SK-N-SH (cell line): ENCODE data around the gene BACE2.

ENCODE experiments used
- EZH2phosphoT487 ChIP-seq: fragments of 200-600 bp; sonication (generic); IDR thresholded peaks from 2 replicates; pipeline ENCODE4 v1.6.1; 2017; ENCODE audit warnings: low read depth, mixed run types, mild to moderate bottlenecking, antibody characterized with exemption, moderate library complexity, borderline replicate concordance
- FOXM1 ChIP-seq: IDR thresholded peaks from 2 replicates; pipeline ENCODE4 v1.4.0; 2012; ENCODE audit warnings: low read depth, mild to moderate bottlenecking
- GATA2 ChIP-seq: sonication (generic); formaldehyde crosslinking; IDR thresholded peaks from 2 replicates; pipeline ENCODE4 v1.5.0; 2020; ENCODE audit warnings: mild to moderate bottlenecking, missing genetic modification reagents
- MXI1 ChIP-seq: IDR thresholded peaks from 2 replicates; pipeline ENCODE4 v1.6.1; 2012; ENCODE audit warnings: mild to moderate bottlenecking, low read depth, low read length, improper control_type of control experiment
- NFIC ChIP-seq: IDR thresholded peaks from 2 replicates; pipeline ENCODE4 v1.4.0; 2012; ENCODE audit warnings: borderline replicate concordance
- SIN3A ChIP-seq: IDR thresholded peaks from 2 replicates; pipeline ENCODE4 v1.6.1; 2012; ENCODE audit warnings: low read depth, mild to moderate bottlenecking, low read length, moderate library complexity, borderline replicate concordance
- SMC3 ChIP-seq: IDR thresholded peaks from 2 replicates; pipeline ENCODE4 v1.6.1; 2012; ENCODE audit warnings: low read depth, low read length, improper control_type of control experiment
- TF ChIP-seq, protein P1 (sequence below): fragments of 200-600 bp; sonication (generic); IDR thresholded peaks from 2 replicates; pipeline ENCODE4 v1.6.1; 2017; ENCODE audit warnings: antibody characterized with exemption, mild to moderate bottlenecking, moderate library complexity
- TF ChIP-seq, protein P2 (sequence below): IDR thresholded peaks from 2 replicates; pipeline ENCODE4 v1.4.0; 2012; ENCODE audit warnings: low read depth, borderline replicate concordance
- TF ChIP-seq, protein P3 (sequence below): IDR thresholded peaks from 2 replicates; pipeline ENCODE4 v1.6.1; 2012; ENCODE audit warnings: mild to moderate bottlenecking, low read depth, low read length, moderate library complexity

- TF ChIP-seq GATA2 (CRISPR knock-in tag), result no peak
- TF ChIP-seq EZH2phosphoT487, result no peak
- TF ChIP-seq SIN3A, result no peak
- TF ChIP-seq FOXM1, result no peak
- TF ChIP-seq, protein P1, sequence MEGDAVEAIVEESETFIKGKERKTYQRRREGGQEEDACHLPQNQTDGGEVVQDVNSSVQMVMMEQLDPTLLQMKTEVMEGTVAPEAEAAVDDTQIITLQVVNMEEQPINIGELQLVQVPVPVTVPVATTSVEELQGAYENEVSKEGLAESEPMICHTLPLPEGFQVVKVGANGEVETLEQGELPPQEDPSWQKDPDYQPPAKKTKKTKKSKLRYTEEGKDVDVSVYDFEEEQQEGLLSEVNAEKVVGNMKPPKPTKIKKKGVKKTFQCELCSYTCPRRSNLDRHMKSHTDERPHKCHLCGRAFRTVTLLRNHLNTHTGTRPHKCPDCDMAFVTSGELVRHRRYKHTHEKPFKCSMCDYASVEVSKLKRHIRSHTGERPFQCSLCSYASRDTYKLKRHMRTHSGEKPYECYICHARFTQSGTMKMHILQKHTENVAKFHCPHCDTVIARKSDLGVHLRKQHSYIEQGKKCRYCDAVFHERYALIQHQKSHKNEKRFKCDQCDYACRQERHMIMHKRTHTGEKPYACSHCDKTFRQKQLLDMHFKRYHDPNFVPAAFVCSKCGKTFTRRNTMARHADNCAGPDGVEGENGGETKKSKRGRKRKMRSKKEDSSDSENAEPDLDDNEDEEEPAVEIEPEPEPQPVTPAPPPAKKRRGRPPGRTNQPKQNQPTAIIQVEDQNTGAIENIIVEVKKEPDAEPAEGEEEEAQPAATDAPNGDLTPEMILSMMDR, result no peak
- TF ChIP-seq SMC3, result no peak
- TF ChIP-seq, protein P2, sequence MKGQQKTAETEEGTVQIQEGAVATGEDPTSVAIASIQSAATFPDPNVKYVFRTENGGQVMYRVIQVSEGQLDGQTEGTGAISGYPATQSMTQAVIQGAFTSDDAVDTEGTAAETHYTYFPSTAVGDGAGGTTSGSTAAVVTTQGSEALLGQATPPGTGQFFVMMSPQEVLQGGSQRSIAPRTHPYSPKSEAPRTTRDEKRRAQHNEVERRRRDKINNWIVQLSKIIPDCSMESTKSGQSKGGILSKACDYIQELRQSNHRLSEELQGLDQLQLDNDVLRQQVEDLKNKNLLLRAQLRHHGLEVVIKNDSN, result no peak
- TF ChIP-seq, protein P3, sequence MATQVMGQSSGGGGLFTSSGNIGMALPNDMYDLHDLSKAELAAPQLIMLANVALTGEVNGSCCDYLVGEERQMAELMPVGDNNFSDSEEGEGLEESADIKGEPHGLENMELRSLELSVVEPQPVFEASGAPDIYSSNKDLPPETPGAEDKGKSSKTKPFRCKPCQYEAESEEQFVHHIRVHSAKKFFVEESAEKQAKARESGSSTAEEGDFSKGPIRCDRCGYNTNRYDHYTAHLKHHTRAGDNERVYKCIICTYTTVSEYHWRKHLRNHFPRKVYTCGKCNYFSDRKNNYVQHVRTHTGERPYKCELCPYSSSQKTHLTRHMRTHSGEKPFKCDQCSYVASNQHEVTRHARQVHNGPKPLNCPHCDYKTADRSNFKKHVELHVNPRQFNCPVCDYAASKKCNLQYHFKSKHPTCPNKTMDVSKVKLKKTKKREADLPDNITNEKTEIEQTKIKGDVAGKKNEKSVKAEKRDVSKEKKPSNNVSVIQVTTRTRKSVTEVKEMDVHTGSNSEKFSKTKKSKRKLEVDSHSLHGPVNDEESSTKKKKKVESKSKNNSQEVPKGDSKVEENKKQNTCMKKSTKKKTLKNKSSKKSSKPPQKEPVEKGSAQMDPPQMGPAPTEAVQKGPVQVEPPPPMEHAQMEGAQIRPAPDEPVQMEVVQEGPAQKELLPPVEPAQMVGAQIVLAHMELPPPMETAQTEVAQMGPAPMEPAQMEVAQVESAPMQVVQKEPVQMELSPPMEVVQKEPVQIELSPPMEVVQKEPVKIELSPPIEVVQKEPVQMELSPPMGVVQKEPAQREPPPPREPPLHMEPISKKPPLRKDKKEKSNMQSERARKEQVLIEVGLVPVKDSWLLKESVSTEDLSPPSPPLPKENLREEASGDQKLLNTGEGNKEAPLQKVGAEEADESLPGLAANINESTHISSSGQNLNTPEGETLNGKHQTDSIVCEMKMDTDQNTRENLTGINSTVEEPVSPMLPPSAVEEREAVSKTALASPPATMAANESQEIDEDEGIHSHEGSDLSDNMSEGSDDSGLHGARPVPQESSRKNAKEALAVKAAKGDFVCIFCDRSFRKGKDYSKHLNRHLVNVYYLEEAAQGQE, result no peak
- TF ChIP-seq NFIC, result no peak
- TF ChIP-seq MXI1, result no peak
Observed at GRCh38 chr21:41290106-41290799, 122.3 kb downstream of the BACE2 start.
